Liver (tissue), 9 donors: ENCODE results near the gene TGFBR3L. TPM values are rescaled to one million over a fixed set of nuclear protein-coding genes. Genes with fewer than 3 reads are reported as not detected.
A peak's percentile ranks its signal among the peaks of the same experiment; 100 is the strongest.
"Not testable (repeated sequence)": the region's sequence is repeated elsewhere in the genome, so short reads cannot be mapped to it uniquely, and the experiment has no call there.

Experiments used
- DNase-seq: peaks from one replicate; pipeline ENCODE4 v3.0.0-alpha.2; 2017; ENCODE audit warnings: low spot score
- H3K27ac ChIP-seq, 2 donors: one replicate each; pipeline ENCODE4 v1.7.0; 2013; ENCODE audit warnings: inconsistent platforms in 2 of 2, low read length in 2 of 2, control low read depth in 1 of 2, low read depth in 1 of 2, mild to moderate bottlenecking in 1 of 2
- H3K27me3 ChIP-seq, 4 donors: one replicate each; pipeline versions ENCODE4 v1.6.1 to v1.7.0; 2013; ENCODE audit warnings: low read length in 3 of 4, inconsistent platforms in 1 of 4, mild to moderate bottlenecking in 1 of 4, moderate library complexity in 1 of 4; ENCODE audit not compliant: control insufficient read depth in 4 of 4, insufficient read depth in 4 of 4
- H3K36me3 ChIP-seq, 4 donors: one replicate each; pipeline versions ENCODE4 v1.6.1 to v1.7.0; 2013; ENCODE audit warnings: low read length in 3 of 4, mild to moderate bottlenecking in 3 of 4, low read depth in 1 of 4, moderate library complexity in 1 of 4; ENCODE audit not compliant: control insufficient read depth in 4 of 4, insufficient read depth in 3 of 4
- H3K4me1 ChIP-seq, 4 donors: one replicate each; pipeline versions ENCODE4 v1.6.1 to v1.7.0; 2013; ENCODE audit warnings: low read length in 3 of 4, mild to moderate bottlenecking in 3 of 4, moderate library complexity in 1 of 4; ENCODE audit not compliant: control insufficient read depth in 4 of 4, insufficient read depth in 4 of 4
- H3K4me3 ChIP-seq, 3 donors: one replicate each; pipeline versions ENCODE4 v1.6.1 to v1.7.0; 2013; ENCODE audit warnings: low read length in 3 of 3, control low read depth in 1 of 3, low read depth in 1 of 3, mild to moderate bottlenecking in 1 of 3
- H3K9ac ChIP-seq, 2 donors: one replicate each; pipeline ENCODE4 v1.7.0; 2013; ENCODE audit warnings: low read length in 2 of 2, mild to moderate bottlenecking in 2 of 2, moderate library complexity in 2 of 2, control low read depth in 1 of 2, low read depth in 1 of 2
- H3K9me3 ChIP-seq, 4 donors: one replicate each; pipeline versions ENCODE4 v1.6.1 to v1.7.0; 2013; ENCODE audit warnings: low read length in 3 of 4; ENCODE audit not compliant: control insufficient read depth in 4 of 4
- FOXA1 ChIP-seq: IDR thresholded peaks from 2 replicates; pipeline ENCODE4 v1.6.1; 2016; ENCODE audit warnings: antibody characterized with exemption
- FOXA2 ChIP-seq: IDR thresholded peaks from 2 replicates; pipeline ENCODE4 v1.6.1; 2016; ENCODE audit warnings: antibody characterized with exemption
- GABPA ChIP-seq, 2 donors: IDR thresholded peaks in 1 of 2; conservative IDR thresholded peaks in 1 of 2; 2 replicates each; pipeline ENCODE4 v1.6.1; 2016; ENCODE audit warnings: antibody characterized with exemption in 2 of 2, mild to moderate bottlenecking in 1 of 2, moderate library complexity in 1 of 2
- HNF4A ChIP-seq, 2 donors: conservative IDR thresholded peaks; 2 replicates each; pipeline ENCODE4 v1.6.1; 2016; ENCODE audit warnings: antibody characterized with exemption in 2 of 2, mild to moderate bottlenecking in 2 of 2
- HNF4G ChIP-seq: IDR thresholded peaks from 2 replicates; pipeline ENCODE4 v1.6.1; 2016; ENCODE audit warnings: antibody characterized with exemption
- NR2F2 ChIP-seq: IDR thresholded peaks from 2 replicates; pipeline ENCODE4 v1.6.1; 2016; ENCODE audit warnings: antibody characterized with exemption
- RAD21 ChIP-seq, 2 donors: IDR thresholded peaks; 2 replicates each; pipeline ENCODE4 v1.6.1; 2016; ENCODE audit warnings: antibody characterized with exemption in 2 of 2, mild to moderate bottlenecking in 2 of 2
- SP1 ChIP-seq: IDR thresholded peaks from 2 replicates; pipeline ENCODE4 v1.6.1; 2018; ENCODE audit warnings: antibody characterized with exemption, mild to moderate bottlenecking
- YY1 ChIP-seq: IDR thresholded peaks from 2 replicates; pipeline ENCODE4 v1.6.1; 2016; ENCODE audit warnings: antibody characterized with exemption, mild to moderate bottlenecking
- WGBS: extraction: QIAGEN DNeasy Blood & Tissue Kit; methylation state at CpG from one replicate; pipeline ENCODE4 v1.1.7; 2013; 5-methylcytosine and 5-hydroxymethylcytosine counted together
- polyA plus RNA-seq, 2 donors: library from polyadenylated mRNA; stranded (reverse) in 1 of 2; unstranded in 1 of 2; fragments of 200-250 nt in 1 of 2; fragments of >200 nt in 1 of 2; fragmentation: Nextera tagmentation in 1 of 2; extraction: Ambion mirVana in 1 of 2; gene quantifications; one replicate each; pipeline versions ENCODE4 v1.2.1 to v1.2.3, GENCODE V29; 2013 to 2015
- total RNA-seq, 2 donors: library from RNA; depleted of rRNA; stranded (reverse); fragments of >200 nt; gene quantifications; one replicate each; pipeline ENCODE4 v1.2.3, GENCODE V29; 2014
- TF ChIP-seq, protein P1 (sequence below): fragments of 150-350 bp; IDR thresholded peaks from 2 replicates; pipeline ENCODE4 v1.5.1; 2017; ENCODE audit warnings: improper control_type of control experiment, low read depth, low read length; ENCODE audit not compliant: missing input control
- TF ChIP-seq, protein P2 (sequence below): IDR thresholded peaks from 2 replicates; pipeline ENCODE4 v1.6.1; 2016; ENCODE audit warnings: antibody characterized with exemption
- TF ChIP-seq, protein P3 (sequence below): IDR thresholded peaks from 2 replicates; pipeline ENCODE4 v1.6.1; 2016; ENCODE audit warnings: antibody characterized with exemption
- donor health status: healthy.
- donor health status: healthy.
- donor health status: healthy.
- donor health status: healthy.
- donor health status: healthy.

TGFBR3L gene
- total and polyA plus RNA-seq, 4 donors: 0.32 to 2.5 (median 0.36) TPM; not detected in 1

DNA sequence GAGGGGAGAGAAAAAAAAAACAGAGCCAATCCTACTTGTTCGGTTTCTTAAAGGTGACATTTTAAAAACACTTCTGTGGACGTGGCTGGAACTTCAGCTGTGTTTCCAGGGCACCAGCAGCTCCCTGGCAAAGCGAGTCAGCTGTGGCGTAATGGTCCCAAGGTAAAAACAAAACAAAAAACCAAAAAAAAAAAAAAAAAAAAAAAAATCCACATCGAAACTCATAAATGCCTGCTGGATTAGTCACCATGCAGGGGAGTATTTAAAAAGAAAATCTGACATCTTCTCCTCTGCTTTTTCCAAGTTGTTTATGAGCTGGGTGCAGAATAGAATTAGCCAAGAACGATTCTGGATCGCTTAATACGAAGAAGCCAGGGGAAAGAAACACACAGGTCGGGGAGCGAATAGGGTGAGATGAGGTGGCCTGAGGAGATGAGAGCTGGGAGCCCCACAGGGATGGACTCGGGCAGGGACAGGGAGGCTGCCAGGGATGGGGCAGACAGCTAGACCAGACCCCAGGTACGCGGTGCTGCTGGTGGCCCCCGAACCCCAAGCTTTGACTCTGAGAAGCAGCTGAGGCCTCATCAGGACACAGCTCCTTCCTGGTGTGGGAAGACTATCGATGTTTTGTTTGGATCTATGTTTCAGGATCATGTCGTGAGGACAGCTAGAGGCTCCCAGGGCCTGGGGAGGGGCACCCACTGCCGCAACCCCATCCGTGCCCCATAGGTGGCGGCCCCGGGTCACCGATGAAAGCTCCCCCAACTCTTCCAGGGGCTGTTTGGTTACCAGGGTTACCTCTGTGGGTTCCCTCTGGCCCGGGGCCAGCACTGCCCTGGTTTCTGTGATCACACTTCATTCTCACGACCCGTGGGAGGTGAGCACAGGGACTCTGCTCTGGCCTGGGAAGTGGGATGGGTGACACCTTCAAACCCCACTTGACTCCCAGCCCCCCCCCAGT, 14.4 kb downstream of the TGFBR3L start:
- Histone ChIP-seq H3K36me3 (peaks cover 12 to 38% (median 20%) of the 10 kb centered on the region in 4 donors), H3K27me3 (no peaks in the 10 kb centered on the region), H3K4me1 (peaks cover 8 to 12% (median 9%) of the 10 kb centered on the region in 4 donors), H3K9me3 (no peaks in the 10 kb centered on the region), H3K4me3 (no peak overlapping the region), H3K9ac (no peak overlapping the region), H3K27ac (no peak overlapping the region)
- TF ChIP-seq FOXA1 (no peak), SP1 (no peak), YY1 (no peak), HNF4G (no peak), FOXA2 (no peak), HNF4A (conservative IDR thresholded peaks at IDR 0.05) (no peak)
- TF ChIP-seq, protein P1, sequence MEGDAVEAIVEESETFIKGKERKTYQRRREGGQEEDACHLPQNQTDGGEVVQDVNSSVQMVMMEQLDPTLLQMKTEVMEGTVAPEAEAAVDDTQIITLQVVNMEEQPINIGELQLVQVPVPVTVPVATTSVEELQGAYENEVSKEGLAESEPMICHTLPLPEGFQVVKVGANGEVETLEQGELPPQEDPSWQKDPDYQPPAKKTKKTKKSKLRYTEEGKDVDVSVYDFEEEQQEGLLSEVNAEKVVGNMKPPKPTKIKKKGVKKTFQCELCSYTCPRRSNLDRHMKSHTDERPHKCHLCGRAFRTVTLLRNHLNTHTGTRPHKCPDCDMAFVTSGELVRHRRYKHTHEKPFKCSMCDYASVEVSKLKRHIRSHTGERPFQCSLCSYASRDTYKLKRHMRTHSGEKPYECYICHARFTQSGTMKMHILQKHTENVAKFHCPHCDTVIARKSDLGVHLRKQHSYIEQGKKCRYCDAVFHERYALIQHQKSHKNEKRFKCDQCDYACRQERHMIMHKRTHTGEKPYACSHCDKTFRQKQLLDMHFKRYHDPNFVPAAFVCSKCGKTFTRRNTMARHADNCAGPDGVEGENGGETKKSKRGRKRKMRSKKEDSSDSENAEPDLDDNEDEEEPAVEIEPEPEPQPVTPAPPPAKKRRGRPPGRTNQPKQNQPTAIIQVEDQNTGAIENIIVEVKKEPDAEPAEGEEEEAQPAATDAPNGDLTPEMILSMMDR: peak; percentile 7
- WGBS: 83% methylated on average over 24 of the region's 24 CpGs
- DNase-seq: no peak

DNA sequence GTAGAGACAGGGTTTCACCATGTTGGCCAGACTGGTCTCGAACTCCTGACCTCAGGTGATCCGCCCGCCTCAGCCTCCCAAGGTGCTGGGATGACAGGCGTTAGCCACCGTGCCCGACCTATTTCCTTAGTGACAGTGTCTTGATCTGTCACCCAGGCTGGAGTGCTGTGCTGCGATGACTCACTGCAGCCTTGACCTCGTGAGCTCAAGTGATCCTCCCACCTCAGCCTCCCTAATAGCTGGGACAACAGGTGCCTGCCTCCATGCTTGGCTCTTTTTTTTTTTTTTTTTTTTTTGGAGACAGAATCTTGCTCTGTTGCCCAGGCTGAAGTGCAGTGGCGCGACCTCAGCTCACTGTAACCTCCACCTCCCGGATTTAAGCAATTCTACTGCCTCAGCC, 15.4 kb downstream of the TGFBR3L start:
- 94% methylated on average over 11 of the region's 11 CpGs for WGBS
- not testable (repeated sequence) for H3K27me3 ChIP-seq, H3K9me3 ChIP-seq, H3K27ac ChIP-seq, H3K4me3 ChIP-seq, DNase-seq, H3K9ac ChIP-seq
- H3K4me1 ChIP-seq: peaks cover 8 to 11% (median 9%) of the 10 kb centered on the region in 4 donors
- H3K36me3 ChIP-seq: peaks cover 12 to 40% (median 24%) of the 10 kb centered on the region in 4 donors

DNA sequence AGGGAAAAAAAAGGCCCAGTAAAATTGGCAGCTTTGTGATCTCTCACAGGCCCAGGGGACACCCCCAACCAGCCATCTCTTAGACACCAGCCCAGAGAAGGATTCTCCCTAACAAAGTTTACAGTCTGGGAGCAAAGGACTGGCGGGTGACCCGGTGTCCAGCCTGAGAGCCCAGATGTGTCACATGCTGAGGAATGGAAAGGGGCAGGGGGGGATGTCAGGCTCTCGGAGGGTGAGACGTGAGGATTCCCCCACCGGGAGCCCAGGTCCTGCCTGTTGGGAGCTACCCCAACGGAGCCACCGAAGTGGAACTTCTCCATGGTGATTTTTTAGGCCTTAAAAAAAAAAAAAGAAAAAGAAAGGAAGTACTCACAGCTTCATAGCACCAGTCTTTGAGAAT, 16.1 kb downstream of the TGFBR3L start:
- WGBS: 91% methylated on average over 7 of the region's 7 CpGs
- peaks cover 12 to 43% (median 27%) of the 10 kb centered on the region in 4 donors for H3K36me3 ChIP-seq
- no peak overlapping the region for H3K27ac ChIP-seq
- H3K9ac ChIP-seq: no peak overlapping the region
- no peaks in the 10 kb centered on the region for H3K9me3 ChIP-seq
- peaks cover 3 to 6% (median 5%) of the 10 kb centered on the region in 4 donors for H3K4me1 ChIP-seq
- no peaks in the 10 kb centered on the region for H3K27me3 ChIP-seq
- DNase-seq: no peak
- no peak overlapping the region for H3K4me3 ChIP-seq
- TF ChIP-seq, protein P2, sequence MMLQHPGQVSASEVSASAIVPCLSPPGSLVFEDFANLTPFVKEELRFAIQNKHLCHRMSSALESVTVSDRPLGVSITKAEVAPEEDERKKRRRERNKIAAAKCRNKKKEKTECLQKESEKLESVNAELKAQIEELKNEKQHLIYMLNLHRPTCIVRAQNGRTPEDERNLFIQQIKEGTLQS: no peak
- TF ChIP-seq, protein P3, sequence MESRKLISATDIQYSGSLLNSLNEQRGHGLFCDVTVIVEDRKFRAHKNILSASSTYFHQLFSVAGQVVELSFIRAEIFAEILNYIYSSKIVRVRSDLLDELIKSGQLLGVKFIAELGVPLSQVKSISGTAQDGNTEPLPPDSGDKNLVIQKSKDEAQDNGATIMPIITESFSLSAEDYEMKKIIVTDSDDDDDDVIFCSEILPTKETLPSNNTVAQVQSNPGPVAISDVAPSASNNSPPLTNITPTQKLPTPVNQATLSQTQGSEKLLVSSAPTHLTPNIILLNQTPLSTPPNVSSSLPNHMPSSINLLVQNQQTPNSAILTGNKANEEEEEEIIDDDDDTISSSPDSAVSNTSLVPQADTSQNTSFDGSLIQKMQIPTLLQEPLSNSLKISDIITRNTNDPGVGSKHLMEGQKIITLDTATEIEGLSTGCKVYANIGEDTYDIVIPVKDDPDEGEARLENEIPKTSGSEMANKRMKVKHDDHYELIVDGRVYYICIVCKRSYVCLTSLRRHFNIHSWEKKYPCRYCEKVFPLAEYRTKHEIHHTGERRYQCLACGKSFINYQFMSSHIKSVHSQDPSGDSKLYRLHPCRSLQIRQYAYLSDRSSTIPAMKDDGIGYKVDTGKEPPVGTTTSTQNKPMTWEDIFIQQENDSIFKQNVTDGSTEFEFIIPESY: no peak
- no peak for TF ChIP-seq YY1
- TF ChIP-seq FOXA1: no peak
- TF ChIP-seq HNF4G: no peak
- no peak for TF ChIP-seq RAD21 (IDR thresholded peaks at IDR 0.05)
- TF ChIP-seq FOXA2: no peak
- TF ChIP-seq GABPA (IDR thresholded peaks at IDR 0.05 in 1 of 2, conservative IDR thresholded peaks at IDR 0.05 in 1 of 2): no peak
- no peak for TF ChIP-seq HNF4A (conservative IDR thresholded peaks at IDR 0.05)
- no peak for TF ChIP-seq NR2F2
- TF ChIP-seq, protein P1: no peak
